Stimulated activated CD8-positive, alpha-beta memory T cell treated with anti-CD3 and anti-CD28 coated beads, Interleukin-7, amount 100 ng/mL, for 1 hour (primary cell): ENCODE data around the gene OBP2B.
A peak's percentile ranks its signal among the peaks of the same experiment; 100 is the strongest.
"Not testable (repeated sequence)": the region's sequence is repeated elsewhere in the genome, so short reads cannot be mapped to it uniquely, and the experiment has no call there.

Source experiments
- DNase-seq, 2 donors: peaks; one replicate each; pipeline ENCODE4 v3.0.0-alpha.2; 2020; ENCODE audit warnings: low read depth in 2 of 2

OBP2B gene, protein sequence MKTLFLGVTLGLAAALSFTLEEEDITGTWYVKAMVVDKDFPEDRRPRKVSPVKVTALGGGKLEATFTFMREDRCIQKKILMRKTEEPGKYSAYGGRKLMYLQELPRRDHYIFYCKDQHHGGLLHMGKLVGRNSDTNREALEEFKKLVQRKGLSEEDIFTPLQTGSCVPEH

DNA sequence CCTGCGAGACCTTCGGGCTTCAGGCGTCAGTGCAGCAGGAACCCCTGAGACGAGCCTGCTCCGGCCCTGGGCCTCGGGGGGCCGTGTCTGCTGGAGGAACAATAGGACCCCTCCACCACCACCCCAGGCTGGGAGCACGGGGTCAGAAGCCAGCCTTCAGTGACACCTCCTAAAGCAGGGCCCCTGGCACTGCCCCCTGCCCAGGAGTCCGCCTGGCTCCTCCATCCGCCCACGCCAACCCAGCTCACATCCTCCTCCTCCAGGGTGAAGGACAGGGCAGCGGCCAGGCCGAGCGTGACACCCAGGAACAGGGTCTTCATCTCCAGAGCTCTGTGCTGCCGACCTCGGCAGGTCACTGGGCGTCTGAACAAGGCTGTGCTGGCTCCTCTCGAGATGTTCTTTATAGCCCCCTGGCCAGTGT, at the start of gene OBP2B:
Gene OBP2B (minus strand): TSS at position 371 of the 421 bp plus-strand sequence. CDS start 51 bp downstream, at position 320.
- DNase-seq, result not testable (repeated sequence)

DNA sequence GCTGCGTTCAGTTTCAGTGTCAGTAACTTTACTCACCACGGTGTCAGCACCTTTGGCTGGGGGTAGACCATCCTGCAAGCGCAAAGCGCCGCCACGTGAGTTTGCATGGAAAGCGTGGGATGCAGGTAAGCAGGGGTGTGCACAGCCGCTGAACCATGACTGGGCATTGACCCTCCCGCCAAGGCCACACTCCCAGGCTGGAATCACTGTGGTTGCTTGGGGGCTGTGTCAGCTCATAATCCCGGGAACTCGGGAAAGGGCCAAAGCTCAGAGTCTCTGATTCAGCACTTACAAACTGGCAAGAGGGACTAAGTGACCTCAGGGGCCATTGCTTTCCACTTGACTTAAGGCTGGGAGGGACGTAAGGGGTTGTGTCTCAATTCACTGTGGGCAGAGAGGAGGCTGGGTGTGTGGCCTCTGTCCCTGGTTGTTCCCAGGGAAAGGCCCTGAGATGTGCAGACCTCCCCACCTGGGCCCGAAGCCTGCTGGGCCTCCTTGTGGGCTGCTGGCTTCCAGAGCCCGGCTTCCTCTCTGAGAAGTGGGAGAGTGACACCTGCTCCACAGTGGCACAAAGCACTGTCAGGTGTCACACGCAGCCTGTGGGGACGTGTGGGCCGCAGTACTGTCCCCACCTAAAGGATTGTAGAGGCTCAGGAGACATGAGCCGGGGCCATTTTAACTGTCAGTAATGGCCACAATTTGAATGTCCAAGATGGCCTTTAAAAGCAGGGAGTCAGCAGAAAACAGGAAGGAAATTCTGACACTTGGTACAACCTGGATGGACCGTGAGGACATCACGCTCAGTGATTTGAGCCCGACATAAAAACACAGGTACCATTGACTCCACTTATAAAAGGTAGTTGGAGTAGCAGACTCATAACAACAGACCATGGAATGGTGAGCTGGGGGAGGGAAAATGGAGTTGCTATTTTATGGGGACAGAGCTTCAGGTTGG, 49.3 kb upstream of the OBP2B start:
- DNase-seq, result no peak

DNA sequence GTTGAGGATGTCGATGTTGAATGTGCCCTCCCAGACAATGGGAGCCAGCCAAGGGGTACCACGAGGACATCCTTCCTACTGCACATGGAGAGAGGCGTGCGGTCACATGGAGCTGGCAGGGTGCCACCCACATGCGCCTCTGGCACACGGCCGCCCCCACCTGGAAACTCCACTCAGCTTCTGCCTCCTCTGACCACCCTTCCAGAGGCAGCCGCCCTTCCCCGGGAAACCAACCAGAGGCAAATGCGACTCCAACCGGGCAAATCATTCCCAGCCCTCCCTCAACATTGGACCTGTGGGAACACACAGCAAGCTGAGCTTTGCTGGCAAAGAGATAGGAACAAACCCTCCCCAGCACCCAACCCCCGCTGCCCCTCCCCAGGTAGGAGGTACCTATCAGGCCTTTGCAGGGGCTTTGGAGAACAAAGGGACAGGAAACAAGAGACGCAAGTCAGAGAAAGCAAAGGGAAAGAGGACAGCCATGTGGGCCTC, 48.5 kb upstream of the OBP2B start:
- no peak for DNase-seq

DNA sequence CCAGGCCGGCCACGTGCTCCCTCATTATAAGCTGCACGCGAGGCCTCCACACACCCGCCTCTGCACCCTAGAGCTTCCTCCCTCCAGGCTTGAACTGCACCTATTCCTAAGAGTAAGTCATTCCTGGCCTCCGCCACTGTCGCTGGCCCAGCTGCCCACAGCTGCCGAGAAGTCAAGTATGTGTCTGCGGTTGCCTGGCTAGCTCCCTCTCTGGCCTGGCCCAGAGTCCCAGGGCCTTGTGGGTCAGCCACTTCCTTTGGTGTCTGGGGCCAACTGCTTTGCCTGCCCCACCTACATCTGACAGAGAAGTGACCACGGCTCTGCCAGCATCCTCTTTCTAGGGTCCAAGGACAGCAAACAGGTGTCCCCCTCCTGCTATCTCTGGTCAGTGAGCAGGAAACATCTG, 47.6 kb upstream of the OBP2B start:
- DNase-seq, result no peak

DNA sequence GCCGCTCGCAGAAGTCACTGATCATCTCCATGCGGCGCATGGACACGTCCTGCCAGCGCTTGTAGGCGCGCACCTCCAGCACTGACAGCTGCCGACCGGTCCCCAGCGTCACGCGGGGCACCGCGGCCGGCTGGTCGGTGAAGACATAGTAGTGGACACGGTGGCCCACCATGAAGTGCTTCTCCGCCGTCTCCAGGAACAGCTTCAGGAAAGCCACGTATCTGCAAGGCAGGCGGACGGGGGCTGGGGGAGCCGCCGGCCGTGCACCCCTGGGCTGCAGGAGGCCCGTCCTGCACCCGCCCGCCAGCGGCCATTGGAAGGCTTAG, 47.0 kb upstream of the OBP2B start:
- DNase-seq, result no peak

DNA sequence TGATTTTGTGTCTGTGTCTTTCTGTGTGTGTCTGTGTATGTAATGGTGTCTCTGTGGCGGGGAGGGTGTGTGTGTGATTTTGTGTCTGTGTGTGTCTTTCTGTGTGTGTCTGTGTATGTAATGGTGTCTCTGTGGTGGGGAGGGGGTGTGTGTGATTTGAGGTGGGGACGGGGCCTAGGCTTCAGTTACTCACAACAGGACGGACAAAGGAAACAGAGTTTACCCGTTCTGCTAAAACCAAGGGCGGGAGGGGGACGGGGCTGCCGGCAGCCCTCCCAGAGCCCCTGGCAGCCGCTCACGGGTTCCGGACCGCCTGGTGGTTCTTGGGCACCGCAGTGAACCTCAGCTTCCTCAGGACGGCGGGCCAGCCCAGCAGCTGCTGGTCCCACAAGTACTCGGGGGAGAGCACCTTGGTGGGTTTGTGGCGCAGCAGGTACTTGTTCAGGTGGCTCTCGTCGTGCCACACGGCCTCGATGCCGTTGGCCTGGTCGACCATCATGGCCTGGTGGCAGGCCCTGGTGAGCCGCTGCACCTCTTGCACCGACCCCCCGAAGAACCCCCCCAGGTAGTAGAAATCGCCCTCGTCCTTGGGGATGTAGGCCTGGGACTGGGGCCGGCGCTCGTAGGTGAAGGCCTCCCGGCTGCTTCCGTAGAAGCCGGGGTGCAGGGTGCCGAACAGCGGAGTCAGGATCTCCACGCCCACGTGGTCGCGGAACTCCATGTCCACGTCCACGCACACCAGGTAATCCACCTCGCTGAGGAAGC, 46.5 kb upstream of the OBP2B start:
- DNase-seq, result no peak

DNA sequence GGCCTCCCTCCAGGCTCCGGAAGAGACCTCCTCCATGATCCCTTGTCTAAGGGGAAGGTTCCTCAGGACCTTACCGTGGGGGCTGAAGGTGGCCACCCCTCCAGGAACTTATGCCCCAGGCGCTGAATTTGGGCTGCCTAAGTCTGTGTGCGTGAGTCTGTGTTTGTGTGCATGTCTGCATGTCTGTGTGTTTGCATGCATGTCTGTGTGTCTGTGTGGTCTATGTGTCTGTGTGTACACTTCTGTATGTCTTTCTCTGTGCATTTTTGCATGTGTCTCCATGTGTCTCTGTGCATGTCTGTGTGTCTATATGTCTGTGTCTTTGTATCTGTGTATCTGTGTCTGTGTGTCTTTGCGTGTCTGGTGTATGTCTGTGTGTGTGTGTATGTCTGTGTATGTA, 45.4 kb upstream of the OBP2B start:
- DNase-seq, result no peak

DNA sequence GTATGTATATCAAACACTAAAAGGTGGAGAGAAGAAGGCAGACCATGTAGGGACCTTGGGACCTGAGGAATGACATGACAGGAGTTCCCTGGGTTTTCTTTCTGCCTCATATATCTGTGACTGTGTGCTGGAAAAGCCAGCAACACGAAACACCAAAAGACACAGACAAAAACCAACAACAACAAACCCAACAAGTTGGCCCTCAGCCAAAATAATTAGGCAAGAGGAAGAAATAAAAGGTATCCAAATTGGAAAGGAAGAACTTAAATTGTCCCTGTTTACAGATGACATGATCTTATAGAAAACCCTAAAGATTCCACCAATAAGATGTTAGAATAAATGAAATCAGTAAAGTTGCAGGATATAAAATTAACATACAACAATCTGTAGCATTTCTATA, 44.2 kb upstream of the OBP2B start:
- no peak for DNase-seq

DNA sequence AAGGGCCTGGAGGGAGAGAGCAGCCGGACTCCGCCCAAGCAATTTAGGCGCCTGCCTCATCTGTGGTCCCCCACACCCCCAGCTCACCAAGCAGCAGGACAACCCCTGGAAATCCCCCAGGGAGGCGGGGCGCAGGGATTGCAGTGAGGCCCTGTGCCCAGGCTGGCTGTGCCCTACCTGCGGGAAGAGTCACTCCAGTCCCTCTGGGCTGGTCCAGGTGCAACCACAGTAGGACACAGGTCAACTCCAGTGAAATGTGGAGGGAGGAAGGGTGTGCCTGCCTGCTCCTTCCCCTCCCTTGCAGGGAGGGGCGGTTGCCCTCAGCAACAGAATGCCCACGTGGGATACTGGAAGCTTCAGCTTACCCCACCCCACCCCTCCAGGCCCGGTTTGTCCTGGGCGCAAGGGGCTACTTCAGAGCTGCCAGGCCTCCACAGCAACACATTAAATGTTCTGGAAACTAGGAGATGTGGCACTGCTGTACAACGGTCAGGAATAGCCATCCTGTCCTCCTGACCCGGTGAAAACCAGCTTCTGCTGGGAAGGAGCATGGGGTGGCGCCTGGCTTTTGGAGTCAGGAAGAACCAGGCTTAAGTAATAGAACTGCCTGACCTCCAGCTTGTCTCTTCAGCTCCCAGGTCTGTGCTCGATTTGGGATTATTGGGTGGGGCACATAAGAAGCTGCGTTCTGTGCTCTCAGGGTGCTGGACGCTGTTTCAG, 43.4 kb upstream of the OBP2B start:
- DNase-seq, result no peak

DNA sequence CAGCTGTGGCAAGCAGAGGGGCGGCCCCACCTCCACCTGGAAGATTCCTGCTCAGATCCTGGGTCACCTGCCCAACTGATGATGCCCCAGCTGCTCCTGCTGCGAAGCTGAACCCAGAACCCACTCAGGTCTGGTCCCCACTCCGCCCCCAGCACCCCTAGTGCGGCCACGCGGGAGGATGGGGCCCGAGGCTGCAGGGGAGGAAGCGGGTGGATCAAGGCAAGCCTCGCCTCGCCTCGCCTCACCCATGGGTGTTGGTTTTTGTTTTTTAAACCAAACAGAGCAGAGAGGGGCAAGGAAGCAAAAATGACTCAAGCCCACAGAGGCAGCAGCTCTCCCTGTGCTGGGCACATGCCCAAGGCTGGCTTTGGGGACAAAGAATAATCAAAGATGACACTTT, 42.7 kb upstream of the OBP2B start:
- DNase-seq, result no peak

DNA sequence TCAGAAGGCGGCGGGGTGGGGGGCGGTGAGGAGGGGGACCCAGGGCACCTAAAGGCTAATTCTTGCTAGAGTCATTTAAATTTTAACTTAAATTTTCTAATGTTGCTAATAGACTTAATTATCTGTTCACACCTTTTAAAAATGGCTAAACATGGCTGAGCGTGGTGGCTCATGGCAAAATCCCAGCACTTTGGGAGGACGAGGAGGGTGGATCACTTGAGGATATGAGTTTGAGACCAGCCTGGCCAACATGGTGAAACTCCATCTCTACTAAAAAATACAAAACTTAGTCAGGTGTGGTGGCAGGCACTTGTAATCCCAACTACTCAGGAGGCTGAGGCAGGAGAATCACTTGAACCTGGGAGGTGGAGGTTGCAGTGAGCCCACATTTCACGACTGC, 42.2 kb upstream of the OBP2B start:
- DNase-seq, result not testable (repeated sequence)

DNA sequence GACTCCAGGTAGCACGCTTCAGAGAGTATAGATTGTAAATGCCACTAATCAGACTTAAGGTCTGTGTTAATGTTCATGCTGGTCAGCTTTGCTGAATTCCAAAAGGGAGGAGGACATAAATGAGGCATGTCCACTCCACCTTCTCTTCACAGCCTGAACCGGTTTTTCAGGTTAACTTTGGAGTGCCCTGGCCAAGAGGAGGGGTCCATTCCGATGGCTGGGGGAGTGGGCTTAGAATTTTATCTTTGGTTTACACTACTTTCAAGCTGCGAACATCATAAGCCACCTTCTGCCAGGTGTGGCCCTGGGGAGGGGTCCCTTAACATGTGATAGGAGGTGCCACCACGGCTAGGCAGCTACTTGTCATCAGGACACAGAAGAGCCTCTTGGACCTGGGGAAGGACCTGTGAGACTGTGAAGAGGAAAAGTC, 41.7 kb upstream of the OBP2B start:
- no peak for DNase-seq

DNA sequence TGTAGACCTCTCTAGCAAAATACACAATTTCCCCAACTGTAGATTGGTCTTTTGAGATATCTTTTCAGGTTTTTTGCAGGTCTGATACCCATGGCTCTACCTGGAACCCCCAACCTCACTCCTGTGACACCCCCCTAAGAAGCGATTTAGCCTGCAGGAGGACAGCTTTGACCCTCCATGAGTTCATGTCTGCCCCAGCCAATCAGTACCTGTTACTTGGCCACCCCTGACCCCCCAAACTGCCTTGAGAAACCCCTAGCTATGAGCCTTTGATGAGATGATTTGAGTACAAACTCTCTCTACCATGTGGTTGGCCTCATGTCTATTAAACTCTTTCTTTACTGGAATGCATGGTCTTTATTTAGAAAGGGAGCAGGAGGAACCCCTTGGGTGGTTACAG, 40.3 kb upstream of the OBP2B start:
- no peak for DNase-seq

DNA sequence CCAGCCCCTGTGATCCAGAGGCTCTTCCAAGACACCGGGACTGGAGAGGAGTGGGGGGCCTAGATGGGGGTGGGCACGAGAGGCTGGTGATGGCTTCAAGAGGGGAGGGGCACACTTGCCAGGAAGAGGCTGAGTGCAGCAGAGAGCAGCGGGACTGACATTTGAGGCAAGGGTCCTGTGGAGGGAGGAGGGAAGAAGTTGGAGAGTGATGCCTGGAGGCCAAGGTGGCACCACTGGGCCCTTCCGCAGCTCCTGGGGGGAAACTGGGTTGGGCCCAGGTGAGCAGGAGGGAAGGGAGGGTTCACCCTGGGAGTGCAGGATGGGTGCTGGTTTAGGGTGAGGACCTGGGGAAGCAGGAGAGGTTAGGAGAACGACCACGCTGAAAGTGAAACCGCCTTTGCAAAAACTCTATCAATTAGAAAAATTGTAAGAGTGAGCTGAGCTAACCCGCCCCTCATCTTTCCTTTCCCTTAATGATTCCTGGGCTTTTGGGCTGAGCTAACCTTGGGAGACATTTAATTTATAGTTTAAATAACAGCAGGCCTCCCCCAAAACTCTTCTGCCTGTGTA, 39.8 kb upstream of the OBP2B start:
- DNase-seq, result no peak

DNA sequence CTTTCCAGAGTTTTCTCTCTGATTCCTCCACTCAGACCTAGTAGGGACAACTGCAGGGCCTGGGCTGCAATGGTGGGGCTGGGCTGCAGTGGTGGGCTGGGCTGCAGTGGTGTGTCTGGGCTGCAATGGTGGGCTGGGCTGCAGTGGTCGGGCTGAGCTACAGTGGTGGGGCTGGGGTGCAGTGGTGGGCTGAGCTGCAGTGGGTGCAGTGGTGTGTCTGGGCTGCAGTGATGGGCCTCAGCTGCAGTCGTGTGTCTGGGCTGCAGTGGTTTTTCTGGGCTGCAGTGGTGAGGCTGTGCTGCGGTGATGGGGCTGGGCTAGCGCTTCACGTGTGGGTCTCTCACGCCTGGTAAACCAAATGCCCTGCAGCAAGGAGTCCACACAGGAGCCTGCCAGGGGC, 38.6 kb upstream of the OBP2B start:
- no peak for DNase-seq

DNA sequence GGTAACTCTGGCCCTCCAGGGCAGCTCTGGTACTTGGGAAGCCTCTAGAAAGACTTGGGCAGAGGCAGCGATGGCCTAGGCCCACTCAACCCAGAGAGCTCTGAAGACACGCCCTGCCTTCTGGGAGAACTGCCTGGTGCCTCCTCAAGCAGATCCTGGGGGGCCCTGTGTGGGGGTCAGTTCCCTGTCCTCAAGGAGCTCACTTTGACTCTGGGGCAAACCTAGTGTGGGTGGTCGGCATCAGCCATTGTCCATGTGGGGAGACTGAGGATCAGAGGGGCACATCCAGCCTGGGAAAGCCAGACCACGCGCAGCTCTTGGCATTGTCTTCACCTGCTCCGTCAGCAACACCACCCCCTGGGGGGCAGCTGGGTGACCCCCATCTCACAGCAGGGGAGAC, 37.9 kb upstream of the OBP2B start:
- no peak for DNase-seq

DNA sequence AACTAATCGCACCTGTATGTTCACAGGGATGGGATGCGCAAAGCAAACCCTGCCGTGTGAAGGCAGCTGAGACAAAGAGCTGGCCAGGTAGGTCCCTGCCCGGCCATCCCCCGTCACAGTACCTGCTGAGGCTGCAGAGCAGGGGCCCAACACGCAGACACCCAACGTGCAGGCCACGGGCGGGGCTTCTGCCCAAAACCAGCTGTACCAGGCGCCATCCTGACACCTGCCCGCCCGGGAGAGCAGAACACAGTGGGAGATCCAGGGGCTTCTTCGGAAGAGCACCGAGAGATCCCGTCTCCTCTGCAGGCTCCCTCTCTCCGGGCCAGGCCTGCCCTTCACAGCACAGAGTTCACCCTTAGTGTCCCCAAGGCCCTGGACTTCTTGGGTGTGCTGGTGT, 37.5 kb upstream of the OBP2B start:
- DNase-seq, result no peak

DNA sequence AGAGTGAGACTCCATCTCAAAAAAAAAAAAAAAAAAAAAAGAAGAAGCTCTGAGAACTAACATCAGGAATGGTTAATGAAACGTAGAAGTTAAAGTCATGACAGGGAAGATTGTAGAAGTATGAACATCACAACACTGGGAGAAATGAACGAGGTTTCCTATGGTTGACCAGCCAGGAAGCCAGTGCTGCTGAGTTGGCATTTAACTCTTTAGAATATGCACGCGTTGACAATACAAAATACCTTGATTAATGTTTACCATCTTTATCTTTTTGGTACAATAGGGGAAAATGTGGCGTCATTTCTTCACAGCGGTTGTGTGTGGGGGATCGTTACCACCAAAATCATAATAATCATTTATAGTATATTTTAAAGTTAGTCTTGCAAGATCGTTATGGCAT, 33.9 kb upstream of the OBP2B start:
- no peak for DNase-seq

DNA sequence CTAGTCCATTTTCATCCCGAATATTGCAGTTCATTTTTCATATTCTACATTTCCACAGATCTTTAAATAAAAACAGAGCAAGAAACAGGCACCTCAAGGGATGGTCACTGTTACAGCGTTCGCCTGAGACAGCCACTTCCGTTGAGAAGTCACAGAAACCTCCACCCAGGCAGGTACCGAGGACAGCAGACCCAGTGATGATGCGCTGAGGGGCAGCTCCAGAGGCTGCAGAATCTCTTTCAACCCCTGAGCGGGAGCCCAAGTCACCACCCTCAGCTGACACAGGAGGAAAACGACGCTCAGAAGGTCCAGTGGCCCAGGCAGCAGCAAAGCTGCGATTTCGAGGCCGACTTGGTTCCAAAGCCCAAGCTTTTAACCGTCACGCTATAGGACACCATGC, 33.2 kb upstream of the OBP2B start:
- DNase-seq, result no peak

DNA sequence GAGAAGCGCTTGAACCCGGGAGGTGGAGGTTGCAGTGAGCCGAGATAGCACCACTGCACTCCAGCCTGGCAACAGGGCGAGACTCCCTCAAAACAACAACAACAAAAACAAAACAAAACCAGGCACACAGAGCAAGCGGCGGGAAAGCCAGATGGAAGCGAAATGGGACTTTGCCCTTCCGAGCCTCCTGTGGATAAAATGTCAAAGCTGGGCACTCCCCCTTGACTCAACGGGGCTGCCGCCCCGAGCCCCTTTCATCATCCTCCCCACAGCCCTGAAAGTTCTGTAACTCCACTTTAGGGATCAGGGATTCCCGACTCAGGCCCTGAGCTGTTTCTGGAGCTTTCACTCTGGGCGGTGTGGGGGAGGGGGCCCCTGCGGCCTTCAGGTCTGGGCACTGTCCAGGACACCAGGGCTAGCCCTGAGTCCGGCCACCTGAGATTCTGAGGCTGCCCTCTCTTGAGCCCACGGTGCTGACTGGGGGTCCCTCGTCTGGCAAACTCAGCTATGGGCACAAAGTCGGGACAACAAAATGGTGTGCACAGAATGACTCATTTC, 30.6 kb upstream of the OBP2B start:
- DNase-seq, result no peak

DNA sequence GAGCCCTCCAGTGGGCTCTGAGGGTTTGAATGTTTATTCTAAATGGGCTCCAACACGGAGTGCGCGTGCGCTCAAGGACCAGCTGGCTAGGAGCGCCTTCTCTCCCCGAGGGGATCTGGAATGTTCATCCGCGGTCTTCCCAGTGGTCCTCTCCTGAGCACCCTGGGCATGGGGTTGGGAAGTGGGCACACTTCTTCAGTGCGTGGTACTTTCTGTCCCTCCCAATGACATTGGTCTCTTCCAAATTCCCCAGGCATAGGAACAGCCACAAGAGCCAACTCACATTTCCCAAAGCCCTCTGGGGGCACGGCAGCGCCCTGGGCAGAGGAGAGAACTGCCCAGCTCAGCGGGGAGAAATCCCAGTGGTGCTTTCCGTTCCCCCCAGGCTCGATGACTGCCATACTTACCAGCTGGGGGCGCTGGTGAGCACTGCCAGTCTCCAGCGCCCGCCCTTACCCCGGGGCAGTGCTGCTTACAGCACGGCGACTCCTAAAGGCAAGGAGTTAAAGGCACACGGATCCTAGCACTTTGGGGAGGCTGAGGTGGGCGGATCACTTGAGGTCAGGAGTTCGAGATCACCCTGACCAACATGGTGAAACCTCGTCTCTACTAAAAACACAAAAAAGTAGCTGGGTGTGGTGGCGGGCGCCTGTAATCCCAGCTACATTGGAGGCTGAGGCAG, 29.9 kb upstream of the OBP2B start:
- peak; percentile 27 to 37 for DNase-seq
